D721Med (cell line): ENCODE results near the gene MYLK4.

Experiments used
- DNase-seq: peaks from one replicate; pipeline ENCODE4 v3.0.0; 2011; ENCODE audit warnings: low spot score; ENCODE audit not compliant: insufficient read length
- FAIRE-seq: peaks from 2 replicates; lab custom pipeline; 2011; peaks lifted over from hg19 to GRCh38; lab: Jason Lieb, UNC
- TF ChIP-seq, protein P1 (sequence below): IDR thresholded peaks from 2 replicates; pipeline ENCODE4 v1.5.1; 2012; ENCODE audit warnings: mild to moderate bottlenecking, control low read depth; ENCODE audit not compliant: insufficient read depth; ENCODE audit errors: missing control alignments

MYLK4 gene

GRCh38 chr6:2743280-2744208 is 7.2 kb downstream of the MYLK4 start:
- no peak for DNase-seq
- TF ChIP-seq, protein P1, sequence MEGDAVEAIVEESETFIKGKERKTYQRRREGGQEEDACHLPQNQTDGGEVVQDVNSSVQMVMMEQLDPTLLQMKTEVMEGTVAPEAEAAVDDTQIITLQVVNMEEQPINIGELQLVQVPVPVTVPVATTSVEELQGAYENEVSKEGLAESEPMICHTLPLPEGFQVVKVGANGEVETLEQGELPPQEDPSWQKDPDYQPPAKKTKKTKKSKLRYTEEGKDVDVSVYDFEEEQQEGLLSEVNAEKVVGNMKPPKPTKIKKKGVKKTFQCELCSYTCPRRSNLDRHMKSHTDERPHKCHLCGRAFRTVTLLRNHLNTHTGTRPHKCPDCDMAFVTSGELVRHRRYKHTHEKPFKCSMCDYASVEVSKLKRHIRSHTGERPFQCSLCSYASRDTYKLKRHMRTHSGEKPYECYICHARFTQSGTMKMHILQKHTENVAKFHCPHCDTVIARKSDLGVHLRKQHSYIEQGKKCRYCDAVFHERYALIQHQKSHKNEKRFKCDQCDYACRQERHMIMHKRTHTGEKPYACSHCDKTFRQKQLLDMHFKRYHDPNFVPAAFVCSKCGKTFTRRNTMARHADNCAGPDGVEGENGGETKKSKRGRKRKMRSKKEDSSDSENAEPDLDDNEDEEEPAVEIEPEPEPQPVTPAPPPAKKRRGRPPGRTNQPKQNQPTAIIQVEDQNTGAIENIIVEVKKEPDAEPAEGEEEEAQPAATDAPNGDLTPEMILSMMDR: no peak
- FAIRE-seq: no peak

DNA sequence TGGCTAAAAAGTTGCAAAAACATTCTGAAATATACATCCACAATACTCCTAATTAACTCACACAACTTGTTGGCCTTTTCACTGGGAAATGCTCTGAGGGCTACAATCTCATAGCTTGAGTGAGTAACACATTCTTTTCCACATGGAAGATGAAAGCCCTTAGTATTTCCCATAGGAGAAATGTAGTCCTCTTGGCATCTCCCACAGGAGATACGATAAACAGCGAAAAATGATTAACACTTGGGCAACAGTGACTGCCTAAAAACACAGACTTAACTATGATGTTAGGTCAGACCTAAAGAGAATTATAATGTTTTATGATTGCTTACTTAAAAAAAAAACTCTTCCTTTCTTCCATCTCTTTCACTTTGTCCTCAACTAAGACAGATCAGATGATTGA is 9.0 kb downstream of the MYLK4 start:
- FAIRE-seq (no peak), DNase-seq (no peak)
- TF ChIP-seq, protein P1: no peak

- TF ChIP-seq, protein P1: no peak
- DNase-seq (no peak), FAIRE-seq (no peak)
Observed at GRCh38 chr6:2740581-2740980, 10.1 kb downstream of the MYLK4 start.

GRCh38 chr6:2739335-2739734 is 11.4 kb downstream of the MYLK4 start:
- no peak for FAIRE-seq

GRCh38 chr6:2738373-2738979 is 12.2 kb downstream of the MYLK4 start:
- TF ChIP-seq, protein P1: peak; percentile 86
- DNase-seq (no peak), FAIRE-seq (no peak)

More at GRCh38 chr6:2739335-2739734, 11.4 kb downstream of the MYLK4 start:
- TF ChIP-seq, protein P1: no peak
- no peak for DNase-seq

GRCh38 chr6:2737885-2738284 is 12.8 kb downstream of the MYLK4 start:
- FAIRE-seq (no peak), DNase-seq (no peak)
- TF ChIP-seq, protein P1: no peak
